ENCODE measurements around the gene SGCE.

Gene SGCE

GRCh38 chr7:94575646-94576045 is 80.3 kb downstream of the SGCE start:
- Histone ChIP-seq H3K9me3 (no peaks in the 10 kb centered on the region), H3K4me1 (no peaks in the 10 kb centered on the region), H3K36me3 (no peaks in the 10 kb centered on the region), H3K4me3 (ENCODE audit: low read depth, low read length) (no peak overlapping the region), H3K27me3 (no peaks in the 10 kb centered on the region)
- DNase-seq = no peak
- TF ChIP-seq CTCF (IDR thresholded peaks at IDR 0.05; ENCODE audit: low read depth, low read length) = no peak

GRCh38 chr7:94571816-94572215 is 84.1 kb downstream of the SGCE start:
- no peak for DNase-seq
- no peak overlapping the region for H3K4me3 ChIP-seq (ENCODE audit: low read depth, low read length)
- H3K4me1 ChIP-seq = no peaks in the 10 kb centered on the region
- H3K27me3 ChIP-seq = no peaks in the 10 kb centered on the region
- no peaks in the 10 kb centered on the region for H3K9me3 ChIP-seq
- no peak for TF ChIP-seq CTCF (IDR thresholded peaks at IDR 0.05; ENCODE audit: low read depth, low read length)
- no peaks in the 10 kb centered on the region for H3K36me3 ChIP-seq

GRCh38 chr7:94567396-94567795 is 88.5 kb downstream of the SGCE start:
- no peaks in the 10 kb centered on the region for H3K36me3 ChIP-seq
- H3K4me1 ChIP-seq = no peaks in the 10 kb centered on the region
- H3K4me3 ChIP-seq (ENCODE audit: low read depth, low read length) = no peak overlapping the region
- no peaks in the 10 kb centered on the region for H3K27me3 ChIP-seq
- no peaks in the 10 kb centered on the region for H3K9me3 ChIP-seq
- TF ChIP-seq CTCF (IDR thresholded peaks at IDR 0.05; ENCODE audit: low read depth, low read length) = no peak
- DNase-seq = no peak

- Histone ChIP-seq H3K27me3 (no peaks in the 10 kb centered on the region), H3K9me3 (no peaks in the 10 kb centered on the region), H3K4me1 (no peaks in the 10 kb centered on the region), H3K36me3 (no peaks in the 10 kb centered on the region), H3K4me3 (ENCODE audit: low read depth, low read length) (no peak overlapping the region)
- no peak for TF ChIP-seq CTCF (IDR thresholded peaks at IDR 0.05; ENCODE audit: low read depth, low read length)
- no peak for DNase-seq
Observed at GRCh38 chr7:94565247-94565894, 90.6 kb downstream of the SGCE start.

- no peaks in the 10 kb centered on the region for H3K9me3 ChIP-seq
- no peak for DNase-seq
Observed at GRCh38 chr7:94562525-94562924, 93.4 kb downstream of the SGCE start.

More at GRCh38 chr7:94562525-94562924, 93.4 kb downstream of the SGCE start:
- Histone ChIP-seq H3K4me1 (no peaks in the 10 kb centered on the region), H3K27me3 (no peaks in the 10 kb centered on the region), H3K36me3 (no peaks in the 10 kb centered on the region; the same call in 1 of the 2 replicates), H3K4me3 (ENCODE audit: low read depth, low read length) (no peak overlapping the region)
- TF ChIP-seq CTCF (IDR thresholded peaks at IDR 0.05; ENCODE audit: low read depth, low read length) = no peak
